Measurements from ENCODE around the gene EXOC6B. TPM values are rescaled to one million over a fixed set of nuclear protein-coding genes. Genes with fewer than 3 reads are reported as not detected.

EXOC6B gene
- total and polyA plus RNA-seq, 9 of the 15 experiments (the other 6 are each of a cell fraction or from before 2014, with no cell fraction given), result 0.28 to 4.2 (median 2.0) TPM

DNA sequence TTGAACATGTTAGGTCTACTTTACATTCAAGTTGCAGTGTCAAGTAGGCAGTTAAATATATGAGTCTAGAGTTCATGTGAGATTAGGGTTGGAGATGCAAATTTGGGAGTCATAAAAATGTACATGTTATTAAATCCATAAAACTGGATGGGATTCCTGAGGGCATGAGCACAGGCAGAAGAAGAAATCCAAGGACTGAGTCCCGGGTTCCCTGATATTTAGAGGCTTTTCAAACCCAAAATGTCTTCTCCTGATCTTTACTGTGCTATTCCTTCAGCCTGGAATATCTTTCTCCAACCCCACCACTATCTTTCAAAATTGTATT lies 23.3 kb upstream of the EXOC6B start:
- no peak overlapping the region for H3K27ac ChIP-seq (ENCODE audit: extremely low read depth, low read depth, low read length)
- peaks cover 14 to 23% of the 10 kb centered on the region in 2 experiments for H3K27me3 ChIP-seq (ENCODE audit: control insufficient read depth in 2 of 2, insufficient read depth in 2 of 2, low read length in 2 of 2)
- H3K4me1 ChIP-seq (replicated peaks in 1 of 2; ENCODE audit: control insufficient read depth in 2 of 2, insufficient read depth in 2 of 2, low read length in 2 of 2), result no peaks in the 10 kb centered on the region
- no peaks in the 10 kb centered on the region for H3K9me1 ChIP-seq (ENCODE audit: control insufficient read depth, insufficient read depth, low read length)
- WGBS (ENCODE audit: insufficient coverage, low coverage, missing lambda C conversion rate), result 0% methylated on average over 1 of the region's 1 CpG
- DNase-seq (ENCODE audit: extremely low read depth in 1 of 4, low spot score in 3 of 4), result no peak
- H3K79me2 ChIP-seq (ENCODE audit: control insufficient read depth, insufficient read depth, low read length), result no peaks in the 10 kb centered on the region
- no peak overlapping the region for H3K9ac ChIP-seq (ENCODE audit: insufficient read depth in 1 of 2, low read depth in 2 of 2, low read length in 2 of 2)
- in situ Hi-C loops (cut with MboI) (no loop called here), intact Hi-C loops (cut with micrococcal nuclease) (no loop called here)
- BruUV-seq (replicated peaks), result no TSS peak
- no peak overlapping the region for H3K4me3 ChIP-seq
- POLR2A ChIA-PET, result no interaction called here
- CTCF ChIA-PET (ENCODE audit: low intra/inter-chr PET ratio), result no interaction called here
- no peaks in the 10 kb centered on the region for H4K20me1 ChIP-seq (replicated peaks; ENCODE audit: control insufficient read depth, insufficient read depth, low read length)
- H3K4me2 ChIP-seq (ENCODE audit: insufficient read depth, low read length), result no peak overlapping the region
- no peak for ATAC-seq
- H3K36me3 ChIP-seq (ENCODE audit: control insufficient read depth, insufficient read depth, low read length), result no peaks in the 10 kb centered on the region
- FAIRE-seq, result no peak
- no peaks in the 10 kb centered on the region for H3K9me3 ChIP-seq (replicated peaks; ENCODE audit: control insufficient read depth, insufficient read depth, low read depth, low read length)
- TF ChIP-seq ZNF3 (CRISPR knock-in tag; IDR thresholded peaks at IDR 0.05) (no peak), KLF13 (tag; IDR thresholded peaks at IDR 0.05; ENCODE audit: borderline replicate concordance, low read depth) (no peak), GABPB1 (CRISPR knock-in tag; IDR thresholded peaks at IDR 0.05) (no peak), ZNF830 (CRISPR knock-in tag; IDR thresholded peaks at IDR 0.05) (no peak)
- H2AFZ ChIP-seq (ENCODE audit: low read depth, low read length), result no peak overlapping the region

GRCh38 chr2:72848436-72849137 lies 22.8 kb upstream of the EXOC6B start:
- no peak for FAIRE-seq
- Histone ChIP-seq H3K4me3 (no peak overlapping the region), H3K27ac (ENCODE audit: extremely low read depth, low read depth, low read length) (no peak overlapping the region), H3K79me2 (ENCODE audit: control insufficient read depth, insufficient read depth, low read length) (no peaks in the 10 kb centered on the region), H3K27me3 (ENCODE audit: control insufficient read depth in 2 of 2, insufficient read depth in 2 of 2, low read length in 2 of 2) (peaks cover 14 to 23% of the 10 kb centered on the region in 2 experiments), H3K9me3 (replicated peaks; ENCODE audit: control insufficient read depth, insufficient read depth, low read depth, low read length) (no peaks in the 10 kb centered on the region), H4K20me1 (replicated peaks; ENCODE audit: control insufficient read depth, insufficient read depth, low read length) (no peaks in the 10 kb centered on the region), H3K36me3 (ENCODE audit: control insufficient read depth, insufficient read depth, low read length) (no peaks in the 10 kb centered on the region), H3K4me1 (replicated peaks in 1 of 2; ENCODE audit: control insufficient read depth in 2 of 2, insufficient read depth in 2 of 2, low read length in 2 of 2) (no peaks in the 10 kb centered on the region), H3K9ac (ENCODE audit: insufficient read depth in 1 of 2, low read depth in 2 of 2, low read length in 2 of 2) (no peak overlapping the region), H3K9me1 (ENCODE audit: control insufficient read depth, insufficient read depth, low read length) (no peaks in the 10 kb centered on the region), H3K4me2 (ENCODE audit: insufficient read depth, low read length) (no peak overlapping the region), H2AFZ (ENCODE audit: low read depth, low read length) (no peak overlapping the region)
- DNase-seq (ENCODE audit: extremely low read depth in 1 of 4, low spot score in 3 of 4), result no peak
- WGBS (ENCODE audit: insufficient coverage, low coverage, missing lambda C conversion rate), result 2% methylated on average over 3 of the region's 3 CpGs
- POLR2A ChIA-PET, result interaction anchor here (0.6 kb wide), 1 partner anchor 68 kb away, joined by 3 read pairs; no protein-coding TSS in a partner anchor
- in situ Hi-C loops (cut with MboI) (no loop called here), intact Hi-C loops (cut with micrococcal nuclease) (no loop called here)
- no TSS peak for BruUV-seq (replicated peaks)
- CTCF ChIA-PET (ENCODE audit: low intra/inter-chr PET ratio), result no interaction called here
- TF ChIP-seq GTF2A2 (tag; IDR thresholded peaks at IDR 0.05) (no peak), CCNT2 (IDR thresholded peaks at IDR 0.05; ENCODE audit: borderline replicate concordance, extremely low read depth, insufficient read length, low read depth, low read length) (no peak), BRF2 (IDR thresholded peaks at IDR 0.05; ENCODE audit: borderline replicate concordance, insufficient read depth, insufficient read length) (no peak), GABPA (tag; conservative IDR thresholded peaks at IDR 0.05; ENCODE audit: low read depth) (no peak), SMARCC2 (IDR thresholded peaks at IDR 0.05; ENCODE audit: low read depth) (no peak), ZNF232 (CRISPR knock-in tag; IDR thresholded peaks at IDR 0.05) (no peak), TAF9B (IDR thresholded peaks at IDR 0.05; ENCODE audit: partially characterized antibody) (no peak), SP1 (CRISPR knock-in tag; IDR thresholded peaks at IDR 0.05) (no peak)
- no peak for ATAC-seq

Data from K562 (cell line).